HepG2 (cell line): ENCODE data around the gene MARS1.

Source experiments
- ESRRA ChIP-seq: sonication (generic); formaldehyde crosslinking; IDR thresholded peaks from 2 replicates; pipeline ENCODE4 v1.5.1; 2020; ENCODE audit warnings: mild to moderate bottlenecking, low read depth, missing genetic modification reagents
- POLR2A ChIP-seq, 2 experiments: IDR thresholded peaks; 2 replicates each; pipeline ENCODE4 v1.6.1; 2011; ENCODE audit warnings: low read depth in 2 of 2, low read length in 2 of 2, mild to moderate bottlenecking in 1 of 2, moderate library complexity in 1 of 2; ENCODE audit not compliant: insufficient read depth in 1 of 2
- RBAK ChIP-seq: sonication (generic); formaldehyde crosslinking; IDR thresholded peaks from 2 replicates; pipeline ENCODE4 v1.5.1; 2020; ENCODE audit warnings: mild to moderate bottlenecking, missing genetic modification reagents
- ZFP36L2 ChIP-seq: sonication (generic); formaldehyde crosslinking; IDR thresholded peaks from 2 replicates; pipeline ENCODE4 v1.4.0; 2020; ENCODE audit warnings: missing genetic modification reagents
- TF ChIP-seq, protein P1 (sequence below): sonication (generic); formaldehyde crosslinking; IDR thresholded peaks from 2 replicates; pipeline ENCODE4 v1.4.0; 2020; ENCODE audit warnings: mild to moderate bottlenecking, missing genetic modification reagents

DNA sequence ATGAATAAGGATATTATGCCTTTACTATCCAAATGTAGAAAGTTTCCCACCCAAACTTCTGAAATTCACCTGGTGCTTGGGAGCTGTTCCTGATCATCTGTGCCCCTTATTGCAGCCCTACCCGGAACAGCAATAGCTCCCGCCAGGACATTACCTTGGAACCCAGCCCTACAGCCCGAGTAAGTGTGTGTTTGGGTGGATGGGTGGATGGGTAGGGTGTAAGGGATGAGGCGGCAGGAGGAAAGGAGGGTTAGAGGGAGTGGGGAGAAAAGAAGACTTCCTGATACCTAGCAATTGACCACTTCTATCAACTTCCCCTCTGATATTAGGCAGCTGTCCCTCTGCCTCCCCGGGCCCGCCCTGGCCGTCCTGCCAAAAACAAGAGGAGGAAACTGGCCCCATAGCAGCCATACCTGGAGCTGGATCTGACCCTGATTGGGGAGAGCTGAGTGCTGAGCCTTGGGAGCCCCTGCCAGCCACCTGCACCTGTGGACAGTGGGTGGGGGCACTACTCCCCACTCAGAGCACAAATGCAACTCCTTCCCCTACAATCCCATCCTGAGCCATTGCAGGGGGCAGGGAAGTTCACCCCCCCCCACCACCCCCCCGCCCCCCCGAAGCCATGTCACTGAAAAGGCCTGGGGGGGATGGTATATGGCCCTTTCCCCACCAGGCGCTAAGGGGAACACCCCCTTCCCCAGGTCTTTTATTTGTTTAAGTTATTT is 41.1 kb downstream of the MARS1 start:
- no peak for TF ChIP-seq POLR2A (IDR thresholded peaks at IDR 0.05; ENCODE audit: insufficient read depth in 1 of 2, low read depth in 2 of 2, low read length in 2 of 2)
- TF ChIP-seq, protein P1, sequence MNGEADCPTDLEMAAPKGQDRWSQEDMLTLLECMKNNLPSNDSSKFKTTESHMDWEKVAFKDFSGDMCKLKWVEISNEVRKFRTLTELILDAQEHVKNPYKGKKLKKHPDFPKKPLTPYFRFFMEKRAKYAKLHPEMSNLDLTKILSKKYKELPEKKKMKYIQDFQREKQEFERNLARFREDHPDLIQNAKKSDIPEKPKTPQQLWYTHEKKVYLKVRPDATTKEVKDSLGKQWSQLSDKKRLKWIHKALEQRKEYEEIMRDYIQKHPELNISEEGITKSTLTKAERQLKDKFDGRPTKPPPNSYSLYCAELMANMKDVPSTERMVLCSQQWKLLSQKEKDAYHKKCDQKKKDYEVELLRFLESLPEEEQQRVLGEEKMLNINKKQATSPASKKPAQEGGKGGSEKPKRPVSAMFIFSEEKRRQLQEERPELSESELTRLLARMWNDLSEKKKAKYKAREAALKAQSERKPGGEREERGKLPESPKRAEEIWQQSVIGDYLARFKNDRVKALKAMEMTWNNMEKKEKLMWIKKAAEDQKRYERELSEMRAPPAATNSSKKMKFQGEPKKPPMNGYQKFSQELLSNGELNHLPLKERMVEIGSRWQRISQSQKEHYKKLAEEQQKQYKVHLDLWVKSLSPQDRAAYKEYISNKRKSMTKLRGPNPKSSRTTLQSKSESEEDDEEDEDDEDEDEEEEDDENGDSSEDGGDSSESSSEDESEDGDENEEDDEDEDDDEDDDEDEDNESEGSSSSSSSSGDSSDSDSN (CRISPR knock-in tag) = no peak
- no peak for TF ChIP-seq ZFP36L2 (CRISPR knock-in tag)
- TF ChIP-seq ESRRA (CRISPR knock-in tag) = no peak
- TF ChIP-seq RBAK (CRISPR knock-in tag) = no peak
